HFF-Myc (cell line): ENCODE measurements around the gene SNX30.

Source experiments
- DNase-seq: peaks from one replicate; pipeline ENCODE4 v3.0.0-alpha.2; 2011; ENCODE audit warnings: low read depth; ENCODE audit errors: extremely low read depth
- H3K4me3 ChIP-seq: replicated peaks from 2 replicates; pipeline ENCODE4 v1.5.1; 2011; ENCODE audit warnings: low read depth, mild to moderate bottlenecking, control low read depth, low read length
- TF ChIP-seq, protein P1 (sequence below): IDR thresholded peaks from 2 replicates; pipeline ENCODE4 v1.5.1; 2012; ENCODE audit warnings: mild to moderate bottlenecking, low read depth, low read length, control low read depth; ENCODE audit errors: missing control alignments

The SNX30 gene

GRCh38 chr9:112787978-112788377 lies 37.4 kb downstream of the SNX30 start:
- H3K4me3 ChIP-seq, result no peak overlapping the region
- DNase-seq, result no peak
- TF ChIP-seq, protein P1, sequence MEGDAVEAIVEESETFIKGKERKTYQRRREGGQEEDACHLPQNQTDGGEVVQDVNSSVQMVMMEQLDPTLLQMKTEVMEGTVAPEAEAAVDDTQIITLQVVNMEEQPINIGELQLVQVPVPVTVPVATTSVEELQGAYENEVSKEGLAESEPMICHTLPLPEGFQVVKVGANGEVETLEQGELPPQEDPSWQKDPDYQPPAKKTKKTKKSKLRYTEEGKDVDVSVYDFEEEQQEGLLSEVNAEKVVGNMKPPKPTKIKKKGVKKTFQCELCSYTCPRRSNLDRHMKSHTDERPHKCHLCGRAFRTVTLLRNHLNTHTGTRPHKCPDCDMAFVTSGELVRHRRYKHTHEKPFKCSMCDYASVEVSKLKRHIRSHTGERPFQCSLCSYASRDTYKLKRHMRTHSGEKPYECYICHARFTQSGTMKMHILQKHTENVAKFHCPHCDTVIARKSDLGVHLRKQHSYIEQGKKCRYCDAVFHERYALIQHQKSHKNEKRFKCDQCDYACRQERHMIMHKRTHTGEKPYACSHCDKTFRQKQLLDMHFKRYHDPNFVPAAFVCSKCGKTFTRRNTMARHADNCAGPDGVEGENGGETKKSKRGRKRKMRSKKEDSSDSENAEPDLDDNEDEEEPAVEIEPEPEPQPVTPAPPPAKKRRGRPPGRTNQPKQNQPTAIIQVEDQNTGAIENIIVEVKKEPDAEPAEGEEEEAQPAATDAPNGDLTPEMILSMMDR, result no peak

DNA sequence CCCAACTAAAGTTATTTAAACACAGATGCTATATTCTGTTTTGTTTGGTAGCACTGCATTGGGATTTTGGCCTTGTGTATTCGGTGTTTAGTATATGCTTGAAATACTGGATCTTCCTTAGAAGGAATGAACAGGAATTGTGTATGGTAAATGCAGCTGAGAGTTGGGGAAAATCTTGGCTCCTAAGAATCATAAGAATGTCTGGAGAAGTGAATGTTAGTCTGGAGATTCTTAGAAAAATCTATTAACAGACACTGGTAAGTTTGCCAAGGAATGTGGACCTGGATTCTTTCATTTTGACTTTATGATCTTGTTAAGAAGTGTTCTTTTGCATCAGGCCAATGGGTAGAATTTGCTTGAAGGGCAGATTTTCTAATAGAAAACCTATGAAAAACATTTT lies 38.9 kb downstream of the SNX30 start:
- no peak for DNase-seq
- no peak overlapping the region for H3K4me3 ChIP-seq
- TF ChIP-seq, protein P1, result no peak

- no peak overlapping the region for H3K4me3 ChIP-seq
- no peak for DNase-seq
- TF ChIP-seq, protein P1, result no peak
Observed at GRCh38 chr9:112789891-112790774, 39.6 kb downstream of the SNX30 start.

- DNase-seq, result no peak
- no peak overlapping the region for H3K4me3 ChIP-seq
- TF ChIP-seq, protein P1, result no peak
Observed at GRCh38 chr9:112792670-112793069, 42.1 kb downstream of the SNX30 start.

GRCh38 chr9:112793213-112793810 lies 42.8 kb downstream of the SNX30 start:
- peak; percentile 40 for DNase-seq
- TF ChIP-seq, protein P1, result peak; percentile 86
- no peak overlapping the region for H3K4me3 ChIP-seq

DNA sequence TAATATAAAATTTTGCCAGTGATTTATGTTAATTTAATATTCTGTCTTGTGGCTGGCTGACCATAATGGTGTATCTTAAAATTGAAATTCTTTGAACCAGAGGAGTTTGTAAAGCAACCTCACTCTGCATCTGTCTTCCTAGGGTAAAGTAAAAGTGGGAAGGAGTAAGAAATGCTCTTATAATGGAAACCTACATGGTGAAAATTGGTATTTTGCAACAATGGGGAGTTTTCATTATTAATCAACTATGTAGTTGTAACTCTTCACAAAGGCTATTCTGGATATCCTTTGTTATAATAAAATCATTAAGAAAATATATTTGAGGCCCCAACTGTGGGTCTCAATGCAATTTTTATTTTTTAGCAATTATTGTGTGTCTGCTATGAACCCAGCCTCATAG lies 44.2 kb downstream of the SNX30 start:
- TF ChIP-seq, protein P1, result no peak
- no peak overlapping the region for H3K4me3 ChIP-seq
- DNase-seq, result no peak
